Measurements from ENCODE around the gene PML. TPM values are rescaled to one million over a fixed set of nuclear protein-coding genes. Genes with fewer than 3 reads are reported as not detected.

The PML gene
- total RNA-seq, 1 experiment from 2014 or later = 67.2 TPM

GRCh38 chr15:73952171-73952912, 42.2 kb upstream of the PML start:
- H3K4me3 ChIP-seq = no peak overlapping the region
- no peaks in the 10 kb centered on the region for H3K9me2 ChIP-seq (ENCODE audit: insufficient read depth)
- H3K36me3 ChIP-seq (ENCODE audit: low read depth) = peaks cover 13% of the 10 kb centered on the region; the same call in 1 of the 2 replicates
- H3K79me2 ChIP-seq (ENCODE audit: low read depth) = no peaks in the 10 kb centered on the region
- H3K4me1 ChIP-seq (replicated peaks; ENCODE audit: insufficient read depth) = peaks cover 20% of the 10 kb centered on the region
- H4K20me1 ChIP-seq (ENCODE audit: insufficient read depth) = no peaks in the 10 kb centered on the region
- BruUV-seq (replicated peaks) = no TSS peak
- TF ChIP-seq CTCF (conservative IDR thresholded peaks at IDR 0.05) = no peak
- ChIA-PET CTCF (interaction anchor here (0.6 to 2.2 kb wide), 2 partner anchors 12 to 24 kb away, joined by 5 to 9 read pairs; no protein-coding TSS in a partner anchor), POLR2A (ENCODE audit: unreplicated experiment) (no interaction called here)
- peaks cover 48% of the 10 kb centered on the region; the same call in 1 of the 2 replicates for H3F3A ChIP-seq (ENCODE audit: insufficient read depth, low read depth)
- H3K4me2 ChIP-seq = no peak overlapping the region
- no peaks in the 10 kb centered on the region for H3K27me3 ChIP-seq (ENCODE audit: insufficient read depth, low read depth)
- H3K27ac ChIP-seq = no peak overlapping the region
- H2AFZ ChIP-seq = no peak overlapping the region
- intact Hi-C loops (cut with micrococcal nuclease; ENCODE audit: unreplicated experiment) = no loop called here
- H3K9me3 ChIP-seq (ENCODE audit: insufficient read depth, low read depth) = no peaks in the 10 kb centered on the region
- no peak for DNase-seq

- H3K9me3 ChIP-seq (ENCODE audit: insufficient read depth, low read depth) = no peaks in the 10 kb centered on the region
- H4K20me1 ChIP-seq (ENCODE audit: insufficient read depth) = no peaks in the 10 kb centered on the region
- no TSS peak for BruUV-seq (replicated peaks)
- no peaks in the 10 kb centered on the region for H3K9me2 ChIP-seq (ENCODE audit: insufficient read depth)
- POLR2A ChIA-PET (ENCODE audit: unreplicated experiment) = no interaction called here
- H2AFZ ChIP-seq = no peak overlapping the region
- CTCF ChIA-PET = interaction anchor here (0.6 kb wide), 1 partner anchor 25 kb away, joined by 5 read pairs; no protein-coding TSS in a partner anchor
- H3K4me2 ChIP-seq = no peak overlapping the region
- no peak for DNase-seq
- no peak overlapping the region for H3K4me3 ChIP-seq
- no peaks in the 10 kb centered on the region for H3K27me3 ChIP-seq (ENCODE audit: insufficient read depth, low read depth)
- no peaks in the 10 kb centered on the region for H3K79me2 ChIP-seq (ENCODE audit: low read depth)
- peaks cover 7% of the 10 kb centered on the region; the same call in 1 of the 2 replicates for H3K36me3 ChIP-seq (ENCODE audit: low read depth)
- no peak overlapping the region for H3K27ac ChIP-seq
- peaks cover 28% of the 10 kb centered on the region for H3K4me1 ChIP-seq (replicated peaks; ENCODE audit: insufficient read depth)
- intact Hi-C loops (cut with micrococcal nuclease; ENCODE audit: unreplicated experiment) = no loop called here
- H3F3A ChIP-seq (ENCODE audit: insufficient read depth, low read depth) = peaks cover 53% of the 10 kb centered on the region; the same call in 1 of the 2 replicates
- no peak for TF ChIP-seq CTCF (conservative IDR thresholded peaks at IDR 0.05)
Observed at GRCh38 chr15:73952913-73953750, 41.4 kb upstream of the PML start.

GRCh38 chr15:73954188-73955145, 40.0 kb upstream of the PML start:
- H3K79me2 ChIP-seq (ENCODE audit: low read depth) = no peaks in the 10 kb centered on the region
- H3K9me2 ChIP-seq (ENCODE audit: insufficient read depth) = no peaks in the 10 kb centered on the region
- no peak overlapping the region for H3K4me3 ChIP-seq
- H3K4me1 ChIP-seq (replicated peaks; ENCODE audit: insufficient read depth) = peaks cover 42% of the 10 kb centered on the region
- H4K20me1 ChIP-seq (ENCODE audit: insufficient read depth) = no peaks in the 10 kb centered on the region
- peaks cover 5% of the 10 kb centered on the region; the same call in 1 of the 2 replicates for H3K36me3 ChIP-seq (ENCODE audit: low read depth)
- ChIA-PET CTCF (no interaction called here), POLR2A (ENCODE audit: unreplicated experiment) (no interaction called here)
- intact Hi-C loops (cut with micrococcal nuclease; ENCODE audit: unreplicated experiment) = loop anchor here (5.0 kb wide), 1 partner anchor 173 kb away; no protein-coding TSS in a partner anchor
- BruUV-seq (replicated peaks) = no TSS peak
- no peak overlapping the region for H3K4me2 ChIP-seq
- DNase-seq = no peak
- H3K27ac ChIP-seq = no peak overlapping the region
- no peaks in the 10 kb centered on the region for H3K27me3 ChIP-seq (ENCODE audit: insufficient read depth, low read depth)
- TF ChIP-seq CTCF (conservative IDR thresholded peaks at IDR 0.05) = no peak
- no peak for TF ChIP-seq EZH2 (IDR thresholded peaks at IDR 0.05; ENCODE audit: low read depth)
- peaks cover 52% of the 10 kb centered on the region; the same call in 1 of the 2 replicates for H3F3A ChIP-seq (ENCODE audit: insufficient read depth, low read depth)
- no peaks in the 10 kb centered on the region for H3K9me3 ChIP-seq (ENCODE audit: insufficient read depth, low read depth)
- no peak overlapping the region for H2AFZ ChIP-seq

Measured in PC-9 (cell line).